NCI-H1694 (cell line): Measurements from ENCODE around the gene GSTT2B.
"Not testable (repeated sequence)": the region's sequence is repeated elsewhere in the genome, so short reads cannot be mapped to it uniquely, and the experiment has no call there.

Source experiments
- DNase-seq: peaks from one replicate; lab custom pipeline; 2025; lab: John Stamatoyannopoulos, UW

The GSTT2B gene

DNA sequence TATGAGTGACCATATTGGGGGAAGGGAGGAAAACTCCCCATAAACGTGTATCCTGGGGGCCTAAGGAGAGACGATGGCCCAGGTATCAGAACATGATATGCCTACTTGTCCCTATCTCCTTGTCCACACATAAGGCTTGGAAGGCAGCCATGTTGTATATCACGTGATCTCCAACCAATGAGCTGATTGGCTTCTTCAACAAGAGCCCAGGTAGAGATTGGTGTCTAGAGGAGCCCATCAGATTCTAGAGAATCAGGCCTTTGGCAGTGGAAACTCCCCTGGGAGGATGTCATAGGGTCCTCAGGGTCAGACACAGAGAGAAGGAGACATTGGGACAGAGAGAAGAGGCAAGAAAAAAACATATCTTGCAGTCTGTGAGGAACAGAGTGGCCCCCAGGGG is 13.6 kb downstream of the GSTT2B start:
- DNase-seq = not testable (repeated sequence)

GRCh38 chr22:23940166-23940565 is 20.8 kb downstream of the GSTT2B start:
- DNase-seq = not testable (repeated sequence)

DNA sequence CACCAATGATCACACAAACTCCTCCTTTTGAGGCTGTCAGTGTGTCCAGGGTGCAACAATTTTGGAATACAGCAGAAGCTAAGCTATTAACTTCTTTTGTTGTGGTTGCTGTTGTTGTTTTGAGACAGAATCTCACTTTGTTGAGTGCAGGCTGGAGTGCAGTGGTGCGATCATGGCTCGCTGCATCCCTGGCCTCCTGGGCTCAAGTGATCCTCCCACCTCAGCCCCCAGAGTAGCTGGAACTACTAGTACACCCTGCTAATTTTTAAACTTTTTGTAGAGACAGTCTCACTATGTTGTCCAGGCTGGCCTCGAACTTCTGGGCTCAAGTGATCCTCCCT is 22.0 kb downstream of the GSTT2B start:
- DNase-seq = no peak

GRCh38 chr22:23938328-23939016 is 22.5 kb downstream of the GSTT2B start:
- DNase-seq = no peak

DNA sequence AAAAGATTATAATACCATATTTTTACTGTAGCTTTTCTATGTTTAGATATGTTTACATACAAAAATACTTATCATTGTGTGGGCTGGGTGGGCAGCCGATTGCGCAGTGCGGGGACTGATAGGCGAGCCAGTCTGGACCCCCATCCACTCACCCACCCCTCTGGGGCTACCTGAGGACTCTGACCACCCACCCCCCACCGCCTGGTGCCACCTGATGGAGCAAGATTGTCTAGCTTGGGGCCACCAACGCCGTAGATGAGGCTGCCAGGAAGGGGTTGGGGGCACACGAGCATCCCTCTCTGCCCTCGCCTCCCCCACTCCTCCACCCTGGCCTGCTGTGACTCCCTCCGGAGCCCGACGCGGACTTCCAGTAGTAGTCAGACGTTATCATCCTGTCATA is 34.4 kb downstream of the GSTT2B start:
- no peak for DNase-seq

GRCh38 chr22:23925020-23925606 is 35.9 kb downstream of the GSTT2B start:
- no peak for DNase-seq

GRCh38 chr22:23922921-23923320 is 38.1 kb downstream of the GSTT2B start:
- no peak for DNase-seq

- DNase-seq = not testable (repeated sequence)
Observed at GRCh38 chr22:23921586-23922201, 39.3 kb downstream of the GSTT2B start.

GRCh38 chr22:23920267-23920611 is 40.8 kb downstream of the GSTT2B start:
- DNase-seq = not testable (repeated sequence)

DNA sequence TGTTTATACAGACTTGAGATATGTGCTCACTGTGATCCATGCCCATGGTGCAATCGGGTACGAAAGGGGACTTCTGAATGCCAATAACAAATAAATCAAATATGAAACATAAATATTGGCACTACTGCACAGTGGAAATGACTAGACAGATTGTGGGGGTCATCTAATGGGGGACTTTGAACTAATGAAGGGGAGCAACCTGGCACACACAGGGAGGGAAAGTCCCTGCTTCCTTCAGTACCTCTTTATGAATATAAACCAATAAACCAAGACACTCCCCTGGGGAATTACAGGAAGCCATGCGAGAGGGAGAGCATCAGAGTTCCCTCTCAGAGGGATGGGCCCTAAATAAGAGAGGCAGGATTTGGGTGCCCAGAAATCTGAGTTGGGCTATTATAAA is 45.7 kb downstream of the GSTT2B start:
- no peak for DNase-seq

- peak; percentile 96 for DNase-seq
Observed at GRCh38 chr22:23913661-23914353, 47.2 kb downstream of the GSTT2B start.

GRCh38 chr22:23913306-23913660 is 47.7 kb downstream of the GSTT2B start:
- DNase-seq = no peak

DNA sequence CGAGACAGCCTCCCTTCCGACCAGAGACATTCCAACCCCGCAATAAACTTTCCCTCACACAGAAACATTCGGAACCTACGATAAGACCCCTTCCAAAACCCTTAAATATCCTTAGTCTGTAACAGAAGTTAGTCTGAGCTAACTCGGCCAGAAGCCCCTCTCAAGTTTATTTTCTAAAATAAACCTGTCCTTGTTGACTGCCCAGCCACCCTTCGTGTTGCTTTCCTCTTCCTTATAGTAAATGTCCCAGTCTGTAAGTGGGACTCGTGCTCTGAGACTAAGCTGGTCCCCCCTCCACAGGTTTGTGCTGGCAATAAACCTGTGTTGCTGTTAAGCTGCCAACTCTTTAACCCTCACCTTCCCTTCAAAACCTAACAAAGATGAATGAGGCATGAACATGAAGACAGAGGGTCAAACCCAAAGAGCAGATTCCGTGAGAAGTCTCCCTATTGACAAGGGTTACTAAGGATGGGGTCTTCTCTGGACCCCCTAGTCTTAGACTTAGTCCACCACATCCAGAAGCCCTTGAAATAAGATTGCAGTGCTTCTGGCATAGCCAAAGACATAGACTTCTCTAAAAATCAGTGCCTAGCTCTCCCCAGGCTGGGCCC is 48.6 kb downstream of the GSTT2B start:
- DNase-seq = no peak

DNA sequence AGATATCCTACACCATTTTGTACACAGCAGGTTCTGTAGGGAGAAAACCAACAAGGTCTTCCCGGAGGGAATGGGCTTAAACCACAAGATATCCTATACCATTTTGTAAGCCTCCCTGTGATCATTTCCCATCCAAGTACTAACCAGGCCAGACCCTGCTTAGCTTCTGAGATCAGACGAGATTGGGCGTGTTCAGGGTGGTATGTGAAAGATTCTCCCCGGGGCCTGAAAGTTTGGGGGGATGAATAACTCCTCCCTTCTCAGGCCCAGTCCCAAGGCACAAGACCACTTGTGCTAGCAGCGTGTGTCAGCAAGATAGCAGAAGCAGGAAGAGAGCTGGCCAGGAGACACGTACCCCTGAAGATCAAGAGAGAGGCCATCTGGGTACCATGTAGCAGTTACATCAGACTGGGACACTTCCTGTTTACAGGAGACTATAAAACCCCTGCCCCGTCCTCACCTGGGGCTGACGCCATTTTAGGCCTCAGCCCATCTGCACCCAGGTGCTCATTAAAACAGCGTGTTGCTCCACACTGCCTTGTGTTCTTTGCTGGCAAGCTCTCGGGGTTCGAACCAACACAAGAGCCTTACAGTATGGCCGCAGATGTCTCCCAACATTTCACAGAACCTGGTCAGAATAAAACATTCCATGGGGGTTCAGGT is 49.5 kb downstream of the GSTT2B start:
- DNase-seq = no peak

DNA sequence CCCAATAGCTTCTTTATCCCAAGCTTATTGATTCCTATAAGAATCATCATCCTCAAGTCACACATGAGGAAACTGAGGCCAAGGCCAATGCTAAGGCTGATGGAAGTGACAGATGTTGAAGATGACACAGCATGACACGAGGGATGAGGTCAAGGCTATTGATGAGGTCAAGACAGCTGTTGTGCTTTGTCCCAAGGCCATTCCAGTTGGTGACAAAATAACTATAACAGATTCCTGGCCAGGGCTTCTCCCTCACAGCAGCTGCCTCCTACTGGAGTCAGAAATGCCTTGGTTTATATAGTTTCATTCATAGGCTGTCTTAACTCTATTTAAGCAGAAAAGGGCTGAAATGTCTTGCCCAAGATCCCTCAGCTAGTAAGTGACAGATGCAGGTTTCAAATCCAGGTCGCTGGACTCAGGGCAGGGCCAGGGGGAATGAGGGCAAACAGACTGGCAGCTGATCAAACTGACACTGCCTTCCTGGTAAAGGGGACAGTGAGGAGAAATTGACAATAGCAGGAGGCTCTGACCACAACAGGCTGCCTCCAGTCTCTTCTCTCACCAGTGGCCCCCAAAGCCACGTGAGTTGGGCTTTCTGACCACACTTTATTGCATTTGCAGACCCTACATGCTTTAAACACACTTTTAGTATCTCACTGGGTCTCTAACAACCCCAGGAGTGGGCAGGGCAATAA is 50.4 kb downstream of the GSTT2B start:
- no peak for DNase-seq

GRCh38 chr22:23909296-23909898 is 51.6 kb downstream of the GSTT2B start:
- no peak for DNase-seq

GRCh38 chr22:23908587-23909205 is 52.3 kb downstream of the GSTT2B start:
- no peak for DNase-seq

- DNase-seq = not testable (repeated sequence)
Observed at GRCh38 chr22:23907423-23907822, 53.6 kb downstream of the GSTT2B start.
